SJCRH30 (cell line): ENCODE results near the gene NAXD. TPM values are rescaled to one million over a fixed set of nuclear protein-coding genes. Genes with fewer than 3 reads are reported as not detected.
"Not testable (repeated sequence)": the region's sequence is repeated elsewhere in the genome, so short reads cannot be mapped to it uniquely, and the experiment has no call there.

Experiments
- DNase-seq, 2 experiments: peaks; one replicate each; pipeline ENCODE4 v3.0.0-alpha.2; 2015 to 2020
- H3K27ac ChIP-seq: fragments of 250-450 bp; sonication (Bioruptor Pico); 2 replicates; pipeline ENCODE4 v1.5.1; 2020; ENCODE audit warnings: mild to moderate bottlenecking, moderate library complexity
- H3K27me3 ChIP-seq: fragments of 250-450 bp; sonication (Bioruptor Pico); 2 replicates; pipeline ENCODE4 v1.5.1; 2020; ENCODE audit warnings: mild to moderate bottlenecking, moderate library complexity
- H3K36me3 ChIP-seq: fragments of 250-450 bp; sonication (Bioruptor Pico); 2 replicates; pipeline ENCODE4 v1.5.1; 2020; ENCODE audit warnings: mild to moderate bottlenecking, moderate library complexity
- H3K4me1 ChIP-seq: fragments of 250-450 bp; sonication (Bioruptor Pico); 2 replicates; pipeline ENCODE4 v1.5.1; 2020; ENCODE audit warnings: mild to moderate bottlenecking, moderate library complexity
- H3K4me3 ChIP-seq: fragments of 250-450 bp; sonication (Bioruptor Pico); 2 replicates; pipeline ENCODE4 v1.5.1; 2020; ENCODE audit warnings: mild to moderate bottlenecking, moderate library complexity
- H3K9me3 ChIP-seq: fragments of 250-450 bp; sonication (Bioruptor Pico); replicated peaks from 2 replicates; pipeline ENCODE4 v1.5.1; 2020; ENCODE audit warnings: mild to moderate bottlenecking, moderate library complexity
- total RNA-seq: library from RNA; depleted of rRNA; stranded (reverse); fragments of >200 nt; shearing (Covaris generic); gene quantifications from 2 replicates; pipeline ENCODE4 v1.2.3, GENCODE V29; 2014

The NAXD gene
- total RNA-seq, 1 experiment from 2014 or later: 19.5 TPM

DNA sequence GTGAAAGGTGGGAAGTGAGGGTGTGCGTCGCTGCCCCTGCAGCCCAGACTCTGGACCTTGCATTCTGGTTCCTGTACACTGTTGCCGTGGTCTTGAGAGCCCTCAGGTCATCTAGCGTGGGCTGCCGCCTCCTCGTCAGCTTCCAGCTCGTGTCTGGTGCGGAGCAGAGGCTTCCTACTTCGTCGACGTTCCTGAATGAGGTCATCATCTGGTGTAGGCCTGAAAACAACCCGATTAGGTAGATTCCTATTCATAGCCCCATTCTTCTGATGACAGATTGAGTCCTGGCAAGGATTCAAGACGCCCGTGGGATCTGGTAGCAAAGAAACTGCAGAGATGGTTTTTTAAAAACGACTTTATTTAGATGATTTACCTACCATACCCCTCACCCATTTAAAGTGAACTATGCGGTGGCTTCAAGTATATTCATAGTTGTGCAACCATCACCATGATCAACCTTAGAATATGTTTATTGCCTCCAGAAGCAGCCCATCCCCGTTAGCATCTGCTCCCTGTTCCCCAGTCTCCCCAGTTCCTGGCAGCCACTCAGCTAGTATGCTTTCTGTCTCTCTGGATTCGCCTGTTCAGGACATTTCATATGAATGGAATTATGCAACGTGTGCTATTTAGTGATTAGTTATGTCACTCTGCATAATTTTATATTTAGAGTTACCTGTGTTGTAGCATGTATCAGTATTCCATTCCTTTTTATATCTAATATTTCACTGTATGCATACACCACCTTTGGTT lies 13.8 kb downstream of the NAXD start:
- Histone ChIP-seq H3K4me3 (no peak overlapping the region), H3K27me3 (no peaks in the 10 kb centered on the region), H3K9me3 (no peaks in the 10 kb centered on the region), H3K27ac (no peak overlapping the region), H3K36me3 (0 out of 2 replicates have a peak, but pooled peaks cover under 1% of the 10 kb centered on the region), H3K4me1 (no peaks in the 10 kb centered on the region)
- DNase-seq: no peak

DNA sequence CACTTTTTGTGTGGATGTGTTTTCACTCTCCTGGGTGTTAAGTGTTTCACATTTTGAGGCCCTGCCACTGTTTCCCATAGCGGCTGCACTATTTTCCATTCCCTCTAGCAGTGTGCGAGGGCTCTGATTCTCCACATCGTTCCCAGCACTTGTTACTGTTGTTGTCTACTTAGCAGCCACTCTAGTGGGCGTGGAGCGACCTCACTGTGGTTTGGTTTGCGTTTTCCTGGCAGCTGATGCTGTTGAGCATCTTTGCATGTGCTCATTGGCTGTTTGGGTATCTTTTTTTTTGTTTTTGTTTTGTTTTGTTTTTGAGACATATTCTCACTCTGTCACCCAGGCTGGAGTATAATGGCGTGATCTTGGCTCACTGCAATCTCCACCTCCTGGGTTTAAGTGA lies 14.4 kb downstream of the NAXD start:
- no peak overlapping the region for H3K27ac ChIP-seq
- no peaks in the 10 kb centered on the region for H3K9me3 ChIP-seq
- no peak for DNase-seq
- H3K4me3 ChIP-seq: no peak overlapping the region
- no peaks in the 10 kb centered on the region for H3K27me3 ChIP-seq
- H3K4me1 ChIP-seq: no peaks in the 10 kb centered on the region
- 0 out of 2 replicates have a peak, but pooled peaks cover 4% of the 10 kb centered on the region for H3K36me3 ChIP-seq

DNA sequence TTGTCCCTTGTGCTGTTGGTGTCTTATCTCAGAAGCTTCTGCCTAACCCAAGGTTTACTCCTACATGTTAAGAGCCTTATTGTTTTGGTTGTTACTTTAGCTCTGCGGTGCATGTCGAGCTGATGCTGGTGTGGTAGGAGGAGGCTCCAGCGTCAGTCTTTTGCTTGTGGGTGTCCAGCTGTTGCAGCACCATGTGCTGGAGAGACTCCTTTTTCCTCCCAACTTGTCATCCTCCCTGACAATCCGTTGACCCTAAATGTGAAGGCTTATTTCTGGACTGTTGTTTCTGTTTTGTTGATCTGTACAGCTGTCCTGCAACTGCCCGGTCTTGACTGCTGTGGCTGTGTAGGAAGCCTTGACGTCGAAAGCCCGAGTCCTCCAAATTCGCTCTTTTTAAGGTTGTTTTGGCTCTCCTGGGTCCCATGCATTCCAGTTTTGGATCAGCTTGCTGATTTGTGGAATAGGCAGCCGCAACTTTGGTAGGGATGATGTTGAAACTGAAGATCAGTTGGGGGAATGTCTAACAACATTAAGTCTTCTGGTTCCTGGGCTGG lies 15.3 kb downstream of the NAXD start:
- H3K4me1 ChIP-seq: no peaks in the 10 kb centered on the region
- no peak overlapping the region for H3K4me3 ChIP-seq
- no peaks in the 10 kb centered on the region for H3K9me3 ChIP-seq
- no peaks in the 10 kb centered on the region for H3K27me3 ChIP-seq
- DNase-seq: no peak
- peaks cover 8% of the 10 kb centered on the region; the same call in 1 of the 2 replicates for H3K36me3 ChIP-seq
- H3K27ac ChIP-seq: no peak overlapping the region

DNA sequence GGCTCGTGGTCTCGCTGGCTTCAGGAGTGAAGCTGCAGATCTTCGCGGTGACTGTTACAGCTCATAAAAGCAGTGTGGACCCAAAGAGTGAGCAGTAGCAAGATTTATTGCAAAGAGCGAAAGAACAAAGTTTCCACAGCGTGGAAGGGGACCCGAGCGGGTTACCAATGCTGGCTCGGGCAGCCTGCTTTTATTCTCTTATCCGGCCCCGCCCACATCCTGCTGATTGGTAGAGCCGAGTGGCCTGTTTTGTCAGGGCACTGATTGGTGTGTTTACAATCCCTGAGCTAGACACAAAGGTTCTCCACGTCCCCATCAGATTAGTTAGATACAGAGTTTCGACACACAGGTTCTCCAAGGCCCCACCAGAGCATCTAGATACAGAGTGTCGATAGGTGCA lies 16.9 kb downstream of the NAXD start:
- H3K4me3 ChIP-seq, H3K4me1 ChIP-seq, H3K27me3 ChIP-seq, DNase-seq, H3K9me3 ChIP-seq, H3K27ac ChIP-seq: not testable (repeated sequence)
- H3K36me3 ChIP-seq: peaks cover 11% of the 10 kb centered on the region; the same call in 1 of the 2 replicates

DNA sequence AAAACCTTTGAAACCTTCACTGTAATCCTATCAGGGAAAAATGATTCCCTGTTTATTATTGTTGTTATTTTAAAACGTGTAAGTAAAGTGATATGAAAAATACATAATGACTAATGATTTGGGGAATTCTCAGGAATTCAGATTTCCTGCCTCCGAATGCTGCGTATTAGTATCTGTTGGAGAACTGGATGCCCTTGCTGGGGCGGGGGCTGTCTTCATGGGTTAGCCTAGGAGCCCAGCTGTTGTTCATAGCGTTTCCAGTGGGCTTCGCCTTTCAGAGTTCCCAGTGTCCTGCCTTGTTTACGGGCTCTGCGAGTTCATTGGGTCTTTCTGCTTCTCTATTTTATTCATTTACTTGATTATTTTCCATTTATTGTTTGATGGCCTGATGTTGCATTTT lies 18.4 kb downstream of the NAXD start:
- DNase-seq: no peak
- Histone ChIP-seq H3K9me3 (no peaks in the 10 kb centered on the region), H3K36me3 (peaks cover 12% of the 10 kb centered on the region; the same call in 1 of the 2 replicates), H3K4me1 (no peaks in the 10 kb centered on the region), H3K4me3 (no peak overlapping the region), H3K27ac (no peak overlapping the region), H3K27me3 (no peaks in the 10 kb centered on the region)

DNA sequence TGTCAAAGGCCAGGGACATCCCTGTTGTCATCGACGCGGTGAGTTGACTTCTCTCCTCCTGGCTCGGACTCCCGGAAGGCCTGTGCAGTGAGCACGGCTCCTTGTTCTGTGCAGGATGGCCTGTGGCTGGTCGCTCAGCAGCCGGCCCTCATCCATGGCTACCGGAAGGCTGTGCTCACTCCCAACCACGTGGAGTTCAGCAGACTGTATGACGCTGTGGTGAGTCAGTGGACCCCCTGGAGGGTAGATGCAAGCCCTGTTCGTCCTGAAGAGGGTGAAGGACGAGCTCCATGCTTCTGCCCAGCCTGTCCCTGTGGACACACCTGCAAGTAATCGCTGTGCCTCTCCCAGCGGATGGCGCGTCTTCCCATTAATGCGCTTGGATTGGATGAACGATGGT lies 19.2 kb downstream of the NAXD start:
- Histone ChIP-seq H3K9me3 (no peaks in the 10 kb centered on the region), H3K4me1 (no peaks in the 10 kb centered on the region), H3K27ac (no peak overlapping the region), H3K27me3 (no peaks in the 10 kb centered on the region), H3K36me3 (peaks cover 14% of the 10 kb centered on the region), H3K4me3 (no peak overlapping the region)
- DNase-seq: no peak

DNA sequence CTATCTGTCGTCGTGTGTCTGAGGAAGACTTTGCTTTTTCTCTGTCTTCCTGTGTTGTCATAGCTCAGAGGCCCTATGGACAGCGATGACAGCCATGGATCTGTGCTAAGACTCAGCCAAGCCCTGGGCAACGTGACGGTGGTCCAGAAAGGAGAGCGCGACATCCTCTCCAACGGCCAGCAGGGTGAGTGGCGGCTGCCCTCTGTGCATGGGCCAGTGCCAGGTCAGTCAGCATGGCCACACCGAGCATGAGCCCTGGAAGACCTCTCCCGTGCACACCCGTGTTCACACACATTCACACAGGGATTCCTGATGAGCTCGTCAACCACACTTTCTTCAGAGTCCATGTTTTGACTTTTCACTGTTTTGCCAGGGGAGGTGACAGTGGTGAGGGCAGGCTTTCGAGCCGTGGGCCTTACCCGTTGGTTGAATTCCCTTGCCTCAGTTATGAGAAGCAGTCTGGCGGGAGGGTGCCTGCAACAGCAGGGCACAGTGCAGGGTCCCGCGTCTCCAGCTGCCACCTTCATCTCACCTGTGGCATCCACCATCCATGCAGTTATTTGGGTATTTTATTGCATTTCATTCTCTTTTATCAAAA lies 20.2 kb downstream of the NAXD start:
- no peak for DNase-seq
- H3K36me3 ChIP-seq: peaks cover 22% of the 10 kb centered on the region
- no peak overlapping the region for H3K27ac ChIP-seq
- no peaks in the 10 kb centered on the region for H3K27me3 ChIP-seq
- no peaks in the 10 kb centered on the region for H3K9me3 ChIP-seq
- H3K4me1 ChIP-seq: peaks cover under 1% of the 10 kb centered on the region; the same call in 1 of the 2 replicates
- H3K4me3 ChIP-seq: no peak overlapping the region

DNA sequence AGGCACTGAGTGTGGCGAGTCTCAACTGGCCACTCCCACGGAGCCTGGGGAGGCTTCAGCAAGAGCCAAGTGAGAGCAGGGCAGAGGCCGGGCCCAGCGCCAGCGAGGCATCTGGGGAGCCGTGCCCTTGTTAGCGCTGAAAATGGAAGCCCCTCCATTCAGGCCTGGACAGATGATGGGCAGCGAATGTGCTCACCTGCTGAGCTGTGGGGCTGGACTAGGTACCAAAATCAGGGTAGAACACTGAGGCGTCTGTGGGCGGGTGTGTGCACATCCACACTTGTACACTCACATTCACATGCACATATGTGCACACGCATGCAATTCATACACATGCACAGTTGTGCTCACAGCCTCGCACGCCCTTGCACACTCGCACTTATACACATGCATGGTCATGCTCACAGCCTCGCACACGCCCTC lies 20.7 kb downstream of the NAXD start:
- Histone ChIP-seq H3K27ac (no peak overlapping the region), H3K27me3 (no peaks in the 10 kb centered on the region), H3K36me3 (peaks cover 23% of the 10 kb centered on the region), H3K4me1 (peaks cover 4% of the 10 kb centered on the region), H3K4me3 (no peak overlapping the region), H3K9me3 (no peaks in the 10 kb centered on the region)
- DNase-seq: no peak

DNA sequence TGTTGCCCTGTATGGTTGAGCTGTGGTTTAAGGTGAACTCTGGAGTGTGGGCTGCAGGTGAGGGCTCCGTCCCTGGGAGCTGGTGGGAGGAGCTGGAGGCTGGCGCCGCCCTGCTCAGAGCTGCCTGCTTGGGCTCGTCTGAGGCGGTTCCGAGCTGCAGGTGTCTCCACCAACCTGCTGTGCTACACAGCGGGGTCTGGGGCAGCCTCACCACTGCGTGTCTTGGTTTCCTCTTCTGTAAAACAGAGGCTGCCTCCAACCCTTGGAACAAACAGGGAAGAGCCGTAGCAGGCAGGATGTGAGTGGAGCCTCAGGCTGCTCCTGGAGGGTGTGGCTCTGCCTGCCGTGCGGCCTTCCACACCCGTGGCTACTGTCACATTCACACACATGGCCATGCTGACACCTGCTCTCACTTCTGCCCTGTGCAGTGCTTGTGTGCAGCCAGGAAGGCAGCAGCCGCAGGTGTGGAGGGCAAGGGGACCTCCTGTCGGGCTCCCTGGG lies 21.4 kb downstream of the NAXD start:
- no peak for DNase-seq
- Histone ChIP-seq H3K4me1 (peaks cover 4% of the 10 kb centered on the region), H3K9me3 (no peaks in the 10 kb centered on the region), H3K27me3 (no peaks in the 10 kb centered on the region), H3K27ac (no peak overlapping the region), H3K4me3 (no peak overlapping the region), H3K36me3 (peaks cover 28% of the 10 kb centered on the region)

DNA sequence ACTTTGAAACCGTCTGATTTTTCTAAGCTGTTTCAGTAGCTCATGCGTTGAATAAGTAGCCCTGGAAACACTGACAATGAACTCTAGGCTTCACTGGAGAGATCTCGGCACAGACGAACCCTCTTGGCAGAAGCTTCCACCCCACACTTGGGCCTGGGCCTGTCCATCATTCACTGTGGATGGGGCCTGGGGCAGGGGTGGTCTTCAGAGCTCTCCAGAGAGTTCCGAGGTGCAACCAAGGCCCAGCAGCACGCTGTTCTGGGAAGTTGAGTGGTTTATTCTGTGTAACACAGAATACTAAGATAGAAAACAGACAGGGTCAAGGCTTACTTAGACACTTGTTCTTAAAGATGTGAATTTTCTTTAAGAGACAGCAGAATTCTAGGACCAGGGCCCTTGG lies 21.9 kb downstream of the NAXD start:
- no peak overlapping the region for H3K4me3 ChIP-seq
- H3K36me3 ChIP-seq: peaks cover 28% of the 10 kb centered on the region
- no peaks in the 10 kb centered on the region for H3K9me3 ChIP-seq
- H3K27me3 ChIP-seq: no peaks in the 10 kb centered on the region
- peaks cover 4% of the 10 kb centered on the region for H3K4me1 ChIP-seq
- H3K27ac ChIP-seq: no peak overlapping the region
- no peak for DNase-seq

DNA sequence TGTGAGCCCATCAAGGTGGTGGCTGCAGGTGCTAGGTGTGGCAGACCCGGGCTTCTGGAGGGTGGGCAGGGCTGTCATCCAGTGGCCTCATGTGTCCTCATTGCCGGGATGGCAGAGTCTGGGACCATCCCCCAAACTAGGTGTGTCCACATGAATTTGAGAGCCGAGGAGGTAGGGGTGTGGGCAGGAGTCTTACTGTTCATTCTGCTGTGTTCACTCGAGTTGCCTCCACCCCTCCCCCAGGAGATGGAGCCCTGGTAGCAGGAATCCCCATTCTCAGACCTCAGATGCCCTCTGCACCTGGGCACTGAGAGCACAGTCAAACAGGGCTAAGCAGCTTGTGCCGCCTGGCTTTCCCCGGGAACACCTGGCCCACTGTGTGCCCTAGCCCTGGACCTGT lies 22.4 kb downstream of the NAXD start:
- Histone ChIP-seq H3K4me3 (no peak overlapping the region), H3K27ac (no peak overlapping the region), H3K27me3 (no peaks in the 10 kb centered on the region), H3K4me1 (peaks cover 4% of the 10 kb centered on the region), H3K9me3 (no peaks in the 10 kb centered on the region), H3K36me3 (peaks cover 28% of the 10 kb centered on the region)
- DNase-seq: no peak

DNA sequence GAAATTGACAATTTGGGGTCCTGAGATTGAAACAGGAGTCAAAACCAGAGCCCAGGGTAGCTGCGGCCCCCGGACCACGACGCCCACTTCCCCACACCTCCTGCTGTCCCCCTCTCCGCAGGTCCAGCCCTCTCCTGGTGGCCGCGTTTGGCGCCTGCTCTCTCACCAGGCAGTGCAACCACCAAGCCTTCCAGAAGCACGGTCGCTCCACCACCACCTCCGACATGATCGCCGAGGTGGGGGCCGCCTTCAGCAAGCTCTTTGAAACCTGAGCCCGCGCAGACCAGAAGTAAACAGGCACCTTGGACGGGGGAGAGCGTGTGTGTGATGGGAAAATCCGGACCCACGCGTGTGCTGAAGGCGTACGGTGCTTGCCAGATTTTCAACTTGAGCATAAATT lies 22.9 kb downstream of the NAXD start:
- Histone ChIP-seq H3K4me1 (peaks cover 4% of the 10 kb centered on the region), H3K4me3 (no peak overlapping the region), H3K27me3 (no peaks in the 10 kb centered on the region), H3K27ac (no peak overlapping the region), H3K36me3 (peaks cover 33% of the 10 kb centered on the region), H3K9me3 (no peaks in the 10 kb centered on the region)
- no peak for DNase-seq

DNA sequence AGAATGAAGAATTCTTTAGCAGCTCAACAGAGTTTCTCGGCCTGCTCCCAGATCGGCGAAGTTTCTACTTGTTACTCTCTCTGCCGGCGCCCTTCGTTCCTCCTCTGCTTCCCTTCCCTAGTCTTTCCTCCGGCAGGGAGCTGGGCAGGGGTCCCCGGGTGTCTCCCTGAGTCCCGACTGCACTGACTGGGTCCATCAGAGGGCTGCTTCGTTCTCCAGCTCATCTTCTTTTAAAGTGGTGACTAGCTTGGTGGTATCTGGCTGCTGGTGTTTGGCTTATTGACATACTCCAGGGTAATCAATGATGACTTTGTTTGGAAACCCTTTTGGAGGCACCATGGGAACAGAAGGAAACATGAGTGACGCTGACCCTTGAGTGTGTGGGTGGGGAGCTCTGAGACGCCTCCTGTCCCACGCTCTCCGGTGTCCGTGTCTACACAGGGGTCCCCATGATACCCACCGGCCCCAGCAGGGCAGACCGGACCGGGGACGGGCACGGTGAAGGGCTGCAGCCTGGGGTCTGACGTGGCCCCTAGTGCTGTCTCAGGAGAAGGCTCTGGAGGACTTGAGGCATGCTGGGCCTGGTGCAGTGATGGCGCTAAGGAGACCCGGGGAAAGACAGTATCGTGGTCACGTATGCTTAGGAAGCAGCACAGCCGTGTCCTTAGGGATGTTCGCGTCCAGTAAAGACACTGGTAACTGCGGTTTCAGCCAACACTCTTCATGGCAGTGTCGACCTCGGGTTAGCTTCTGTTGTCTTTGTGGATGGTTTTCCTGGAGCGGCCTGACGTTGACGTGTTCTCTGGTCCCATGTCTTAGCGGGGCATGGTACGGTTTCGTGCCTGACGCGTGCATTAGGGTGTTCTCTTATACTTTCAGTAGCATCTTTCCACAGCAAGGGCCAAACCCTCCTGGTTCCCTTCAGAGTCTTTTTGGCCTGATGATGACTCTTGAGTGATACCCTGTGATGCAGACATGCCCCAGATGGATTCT lies 23.8 kb downstream of the NAXD start:
- Histone ChIP-seq H3K4me3 (no peak overlapping the region), H3K27me3 (no peaks in the 10 kb centered on the region), H3K36me3 (peaks cover 36% of the 10 kb centered on the region), H3K27ac (no peak overlapping the region), H3K4me1 (peaks cover 4% of the 10 kb centered on the region), H3K9me3 (no peaks in the 10 kb centered on the region)
- no peak for DNase-seq

DNA sequence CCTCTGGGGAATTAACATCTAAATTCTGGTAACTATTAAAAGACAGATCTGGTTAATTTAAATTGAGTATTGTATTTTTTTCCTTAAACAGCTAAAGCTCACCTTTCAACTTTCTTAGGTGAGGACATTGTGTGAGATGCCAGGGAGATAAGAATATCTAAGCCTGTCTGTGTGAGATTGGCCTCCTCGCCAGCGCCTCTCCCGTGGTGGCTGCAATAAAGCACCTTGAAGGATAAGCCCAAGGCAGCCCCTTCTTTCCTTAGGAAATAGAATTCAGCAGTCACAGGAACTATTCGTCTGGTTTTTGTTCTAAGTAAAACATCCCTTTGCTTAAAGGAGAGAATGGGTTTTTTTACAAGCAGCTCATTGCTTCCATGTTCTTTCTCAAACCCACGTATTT lies 24.6 kb downstream of the NAXD start:
- H3K9me3 ChIP-seq: no peaks in the 10 kb centered on the region
- H3K27ac ChIP-seq: no peak overlapping the region
- no peaks in the 10 kb centered on the region for H3K27me3 ChIP-seq
- H3K4me3 ChIP-seq: no peak overlapping the region
- peaks cover 4% of the 10 kb centered on the region for H3K4me1 ChIP-seq
- peaks cover 32% of the 10 kb centered on the region for H3K36me3 ChIP-seq
- DNase-seq: no peak
